Neural crest cell (in vitro differentiated cells): ENCODE data around the gene KLK3. TPM values are rescaled to one million over a fixed set of nuclear protein-coding genes. Genes with fewer than 3 reads are reported as not detected.

Experiments
- DNase-seq: peaks from one replicate; pipeline ENCODE4 v3.0.0; 2021; ENCODE audit warnings: low read depth, mixed read lengths, low spot score
- H3K27ac Mint-ChIP-seq: one replicate; pipeline ENCODE4 v1.8.0; 2021; ENCODE audit warnings: mild to moderate bottlenecking, mixed read lengths; ENCODE audit not compliant: unreplicated experiment
- H3K27me3 Mint-ChIP-seq: 2 replicates; pipeline ENCODE4 v1.8.0; 2021; ENCODE audit warnings: low read depth, mild to moderate bottlenecking, mixed read lengths
- H3K36me3 Mint-ChIP-seq: 2 replicates; pipeline ENCODE4 v1.8.0; 2021; ENCODE audit warnings: low read depth, mild to moderate bottlenecking, mixed read lengths
- H3K4me1 Mint-ChIP-seq: 2 replicates; pipeline ENCODE4 v1.8.0; 2021; ENCODE audit warnings: mixed read lengths
- H3K4me3 Mint-ChIP-seq: one replicate; pipeline ENCODE4 v1.8.0; 2021; ENCODE audit warnings: mild to moderate bottlenecking, mixed read lengths
- H3K9me3 Mint-ChIP-seq: 2 replicates; pipeline ENCODE4 v1.8.0; 2021; ENCODE audit warnings: mixed read lengths
- CTCF ChIP-seq: fragments of 200-600 bp; sonication (generic); conservative IDR thresholded peaks from 2 replicates; pipeline ENCODE4 v1.5.0; 2021; ENCODE audit warnings: antibody characterized with exemption, mild to moderate bottlenecking
- total RNA-seq: library from RNA; stranded (reverse); gene quantifications from 2 replicates; pipeline ENCODE4 v1.2.1, GENCODE V29; 2021

The KLK3 gene
- total RNA-seq, 1 donor from 2014 or later = not detected

GRCh38 chr19:50827476-50827875 is 27.2 kb upstream of the KLK3 start:
- no peaks in the 10 kb centered on the region for H3K4me1 Mint-ChIP-seq
- peak overlapping the region; percentile 83 for H3K27ac Mint-ChIP-seq
- no peak for TF ChIP-seq CTCF
- peaks cover 3% of the 10 kb centered on the region for H3K9me3 Mint-ChIP-seq
- peaks cover 66% of the 10 kb centered on the region for H3K27me3 Mint-ChIP-seq
- peaks cover 3% of the 10 kb centered on the region for H3K36me3 Mint-ChIP-seq
- DNase-seq = no peak
- no peak overlapping the region for H3K4me3 Mint-ChIP-seq

DNA sequence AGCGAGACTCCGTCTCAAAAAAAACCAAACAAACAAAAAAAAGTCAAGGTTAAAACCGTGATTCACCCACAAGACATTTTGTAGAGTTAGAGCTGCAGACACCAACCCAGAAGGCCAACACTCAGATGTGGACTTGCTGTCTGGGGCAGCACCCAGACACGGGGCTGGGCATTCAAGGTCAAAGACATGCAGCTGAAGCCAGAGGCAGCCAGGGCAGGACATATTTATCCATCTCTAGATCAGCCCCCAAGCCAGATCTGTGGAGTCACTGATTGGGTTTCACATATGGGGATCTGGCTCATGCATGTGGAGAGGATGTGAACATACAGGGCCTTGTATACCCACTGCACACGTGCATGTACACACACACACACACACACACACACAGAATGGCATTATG is 24.9 kb upstream of the KLK3 start:
- H3K36me3 Mint-ChIP-seq = peaks cover 3% of the 10 kb centered on the region
- H3K9me3 Mint-ChIP-seq = peaks cover 3% of the 10 kb centered on the region
- H3K27me3 Mint-ChIP-seq = peaks cover 56% of the 10 kb centered on the region
- no peak for TF ChIP-seq CTCF
- DNase-seq = no peak
- no peaks in the 10 kb centered on the region for H3K4me1 Mint-ChIP-seq
- H3K4me3 Mint-ChIP-seq = peak overlapping the region; percentile 6
- no peak overlapping the region for H3K27ac Mint-ChIP-seq

DNA sequence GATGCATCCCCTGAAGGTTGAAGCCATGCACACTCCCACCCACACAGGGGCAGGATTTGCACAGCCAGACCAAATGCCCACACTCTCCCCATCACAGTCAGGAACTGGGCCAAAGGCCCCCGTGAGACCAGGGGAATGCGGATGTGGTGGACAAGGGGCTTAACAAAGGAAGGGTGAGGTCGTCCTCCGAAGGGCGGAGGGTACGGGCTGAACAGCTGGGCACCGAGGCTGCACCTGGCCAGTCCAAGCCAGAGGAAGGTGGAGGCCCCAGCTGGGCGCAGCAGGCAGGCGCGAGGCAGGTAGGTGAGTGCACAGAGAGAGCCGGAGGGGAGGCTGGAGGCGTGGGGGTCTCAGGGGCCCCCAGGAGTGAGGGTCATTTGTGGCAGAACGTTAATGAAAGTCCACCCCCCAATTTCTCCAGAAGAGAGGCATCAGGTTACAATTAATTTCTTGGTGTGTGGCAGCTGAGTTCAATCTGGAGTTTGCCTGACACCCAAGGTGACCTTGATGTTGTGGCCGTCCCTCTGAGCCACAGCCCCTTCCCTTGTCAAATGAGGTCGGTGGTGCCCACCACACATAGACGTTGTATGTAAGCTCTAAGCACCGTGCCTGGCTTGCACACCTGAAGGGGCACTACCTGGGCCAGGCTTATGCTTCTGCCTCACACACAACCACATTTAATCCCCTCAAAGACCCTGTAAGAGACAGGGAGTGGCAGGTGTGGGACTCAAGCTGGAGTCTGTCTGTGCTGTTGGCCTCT is 24.3 kb upstream of the KLK3 start:
- Mint-ChIP-seq H3K4me1 (peaks cover 4% of the 10 kb centered on the region), H3K4me3 (peak overlapping the region; percentile 6), H3K9me3 (peaks cover 3% of the 10 kb centered on the region), H3K36me3 (peaks cover 3% of the 10 kb centered on the region), H3K27ac (no peak overlapping the region), H3K27me3 (peaks cover 58% of the 10 kb centered on the region)
- no peak for TF ChIP-seq CTCF
- DNase-seq = no peak

DNA sequence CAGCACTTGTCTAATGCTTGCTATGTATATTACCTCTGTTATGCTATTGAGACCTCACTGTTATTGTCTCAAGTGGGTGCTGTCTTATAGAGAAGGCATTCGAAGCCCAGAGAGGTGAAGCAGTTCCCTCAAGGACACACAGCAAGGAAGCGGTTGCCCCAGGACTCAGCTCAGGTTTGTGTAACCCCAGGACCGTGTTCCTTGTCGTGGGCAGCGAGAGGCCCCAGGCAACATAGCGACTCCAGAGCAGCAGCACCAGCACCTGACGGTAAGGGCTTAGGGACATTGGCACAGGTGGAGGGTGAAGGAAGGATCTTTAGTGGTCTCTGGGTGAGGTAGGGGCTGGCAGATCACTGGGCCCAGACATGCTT is 23.7 kb upstream of the KLK3 start:
- DNase-seq = no peak
- Mint-ChIP-seq H3K36me3 (peaks cover 2% of the 10 kb centered on the region), H3K27me3 (peaks cover 56% of the 10 kb centered on the region), H3K9me3 (peaks cover 3% of the 10 kb centered on the region), H3K4me3 (no peak overlapping the region), H3K4me1 (peaks cover 5% of the 10 kb centered on the region), H3K27ac (no peak overlapping the region)
- TF ChIP-seq CTCF = no peak

- no peak for DNase-seq
- Mint-ChIP-seq H3K27ac (no peak overlapping the region), H3K4me3 (no peak overlapping the region), H3K36me3 (no peaks in the 10 kb centered on the region), H3K9me3 (no peaks in the 10 kb centered on the region), H3K27me3 (peaks cover 59% of the 10 kb centered on the region), H3K4me1 (peaks cover 8% of the 10 kb centered on the region)
- no peak for TF ChIP-seq CTCF
Measured at GRCh38 chr19:50832666-50833065, 22.0 kb upstream of the KLK3 start.
